ENCODE results near the gene CAMSAP1. TPM values are rescaled to one million over a fixed set of nuclear protein-coding genes. Genes with fewer than 3 reads are reported as not detected.

CAMSAP1 gene
- total RNA-seq, 1 donor from 2014 or later: 35.5 TPM

DNA sequence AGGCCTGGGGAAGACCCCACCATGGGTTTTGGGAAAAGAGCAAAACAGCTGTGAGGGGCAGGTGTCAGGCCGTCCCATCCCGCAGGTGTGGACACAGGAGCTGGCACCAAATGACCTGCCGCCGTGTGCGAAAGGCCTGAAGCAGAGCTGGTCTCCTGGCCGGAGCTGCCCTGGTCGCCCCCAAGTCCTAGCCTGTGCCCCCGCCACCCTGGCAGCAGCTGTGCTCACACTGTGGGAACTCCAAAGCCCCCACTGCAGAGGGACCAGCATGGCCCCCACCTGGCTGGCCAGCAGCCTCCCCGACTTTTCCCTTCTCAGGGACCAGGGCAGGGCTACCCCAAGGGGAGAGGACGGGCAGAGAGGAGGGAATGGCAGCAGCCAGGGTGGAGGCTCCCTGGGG is 117.0 kb downstream of the CAMSAP1 start:
- Mint-ChIP-seq H3K4me1 (ENCODE audit: low read depth) (no peaks in the 10 kb centered on the region), H3K27me3 (ENCODE audit: low read depth) (peaks cover 3% of the 10 kb centered on the region), H3K4me3 (ENCODE audit: unreplicated experiment) (no peak overlapping the region)

DNA sequence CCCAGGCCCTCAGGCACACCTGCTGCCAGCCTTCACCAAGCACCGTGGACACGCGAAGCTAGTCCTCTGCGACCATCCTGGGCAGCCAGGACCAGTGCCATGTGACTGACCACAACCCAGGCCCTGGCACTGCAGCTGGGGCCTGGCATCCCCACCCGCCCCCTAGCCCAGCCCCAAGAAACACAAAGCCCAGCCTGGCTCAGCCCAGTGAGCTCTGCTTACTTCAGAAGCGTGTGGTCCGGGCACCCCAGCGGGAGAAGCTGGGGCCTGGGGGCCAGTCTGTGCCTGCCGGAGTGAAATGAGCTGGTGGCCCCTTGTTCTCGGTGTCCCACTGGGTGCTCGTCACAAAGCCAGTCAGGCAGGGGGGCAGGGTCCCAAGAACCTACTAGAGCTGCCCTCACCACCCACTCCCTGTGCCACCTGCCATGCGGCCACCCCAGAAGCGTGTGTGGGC is 117.5 kb downstream of the CAMSAP1 start:
- Mint-ChIP-seq H3K36me3 (ENCODE audit: low read depth) (no peaks in the 10 kb centered on the region), H3K27me3 (ENCODE audit: low read depth) (peaks cover 3% of the 10 kb centered on the region), H3K4me1 (ENCODE audit: low read depth) (no peaks in the 10 kb centered on the region), H3K4me3 (ENCODE audit: unreplicated experiment) (no peak overlapping the region), H3K9me3 (ENCODE audit: low read depth) (no peaks in the 10 kb centered on the region), H3K27ac (ENCODE audit: unreplicated experiment) (no peak overlapping the region)
- TF ChIP-seq, protein P1, sequence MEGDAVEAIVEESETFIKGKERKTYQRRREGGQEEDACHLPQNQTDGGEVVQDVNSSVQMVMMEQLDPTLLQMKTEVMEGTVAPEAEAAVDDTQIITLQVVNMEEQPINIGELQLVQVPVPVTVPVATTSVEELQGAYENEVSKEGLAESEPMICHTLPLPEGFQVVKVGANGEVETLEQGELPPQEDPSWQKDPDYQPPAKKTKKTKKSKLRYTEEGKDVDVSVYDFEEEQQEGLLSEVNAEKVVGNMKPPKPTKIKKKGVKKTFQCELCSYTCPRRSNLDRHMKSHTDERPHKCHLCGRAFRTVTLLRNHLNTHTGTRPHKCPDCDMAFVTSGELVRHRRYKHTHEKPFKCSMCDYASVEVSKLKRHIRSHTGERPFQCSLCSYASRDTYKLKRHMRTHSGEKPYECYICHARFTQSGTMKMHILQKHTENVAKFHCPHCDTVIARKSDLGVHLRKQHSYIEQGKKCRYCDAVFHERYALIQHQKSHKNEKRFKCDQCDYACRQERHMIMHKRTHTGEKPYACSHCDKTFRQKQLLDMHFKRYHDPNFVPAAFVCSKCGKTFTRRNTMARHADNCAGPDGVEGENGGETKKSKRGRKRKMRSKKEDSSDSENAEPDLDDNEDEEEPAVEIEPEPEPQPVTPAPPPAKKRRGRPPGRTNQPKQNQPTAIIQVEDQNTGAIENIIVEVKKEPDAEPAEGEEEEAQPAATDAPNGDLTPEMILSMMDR (IDR thresholded peaks at IDR 0.05): no peak
- no peak for DNase-seq (ENCODE audit: low spot score)

More for the DNA sequence above, 117.0 kb downstream of the CAMSAP1 start:
- no peak for DNase-seq (ENCODE audit: low spot score)
- no peaks in the 10 kb centered on the region for H3K9me3 Mint-ChIP-seq (ENCODE audit: low read depth)
- TF ChIP-seq, protein P1 (IDR thresholded peaks at IDR 0.05): no peak
- no peaks in the 10 kb centered on the region for H3K36me3 Mint-ChIP-seq (ENCODE audit: low read depth)
- no peak overlapping the region for H3K27ac Mint-ChIP-seq (ENCODE audit: unreplicated experiment)

DNA sequence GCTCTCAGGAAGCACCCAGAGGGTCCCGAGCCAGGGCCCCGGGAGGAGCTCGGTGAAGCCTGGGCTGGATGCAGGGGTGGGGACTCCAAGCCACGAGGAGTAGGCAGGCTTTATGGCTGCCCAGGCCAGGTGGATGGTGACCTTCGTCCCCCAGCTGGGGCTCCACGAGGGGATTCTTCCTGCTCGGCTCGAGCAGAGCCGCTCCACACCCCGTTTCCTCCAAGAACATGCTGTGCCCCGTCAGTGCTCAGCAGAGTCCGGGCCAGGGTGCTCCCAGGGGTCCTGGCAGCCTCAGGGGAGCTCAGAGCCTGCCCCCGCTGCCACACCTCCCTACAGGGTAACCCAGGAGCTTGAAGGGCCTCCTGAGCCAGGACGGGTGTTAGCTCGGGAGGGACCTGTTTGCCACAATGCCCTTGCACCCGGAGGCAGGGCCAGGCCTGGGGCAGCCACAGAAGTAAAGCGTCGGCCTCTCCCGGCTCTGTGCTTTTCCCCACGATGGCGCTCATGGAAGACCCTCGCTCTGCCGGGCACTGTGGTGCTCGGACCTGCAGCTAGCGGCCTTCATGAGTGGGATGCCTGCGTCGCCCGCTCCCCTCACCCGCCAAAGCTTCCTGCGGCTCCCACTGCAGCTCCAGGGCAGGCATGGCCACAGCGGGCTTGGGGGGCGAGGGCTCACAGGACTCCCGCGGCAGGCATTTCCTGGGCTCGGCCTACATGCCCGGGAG is 118.6 kb downstream of the CAMSAP1 start:
- Mint-ChIP-seq H3K36me3 (ENCODE audit: low read depth) (no peaks in the 10 kb centered on the region), H3K9me3 (ENCODE audit: low read depth) (no peaks in the 10 kb centered on the region), H3K4me1 (ENCODE audit: low read depth) (no peaks in the 10 kb centered on the region), H3K4me3 (ENCODE audit: unreplicated experiment) (no peak overlapping the region), H3K27ac (ENCODE audit: unreplicated experiment) (no peak overlapping the region), H3K27me3 (ENCODE audit: low read depth) (peaks cover 3% of the 10 kb centered on the region)
- DNase-seq (ENCODE audit: low spot score): no peak
- TF ChIP-seq, protein P1 (IDR thresholded peaks at IDR 0.05): no peak

DNA sequence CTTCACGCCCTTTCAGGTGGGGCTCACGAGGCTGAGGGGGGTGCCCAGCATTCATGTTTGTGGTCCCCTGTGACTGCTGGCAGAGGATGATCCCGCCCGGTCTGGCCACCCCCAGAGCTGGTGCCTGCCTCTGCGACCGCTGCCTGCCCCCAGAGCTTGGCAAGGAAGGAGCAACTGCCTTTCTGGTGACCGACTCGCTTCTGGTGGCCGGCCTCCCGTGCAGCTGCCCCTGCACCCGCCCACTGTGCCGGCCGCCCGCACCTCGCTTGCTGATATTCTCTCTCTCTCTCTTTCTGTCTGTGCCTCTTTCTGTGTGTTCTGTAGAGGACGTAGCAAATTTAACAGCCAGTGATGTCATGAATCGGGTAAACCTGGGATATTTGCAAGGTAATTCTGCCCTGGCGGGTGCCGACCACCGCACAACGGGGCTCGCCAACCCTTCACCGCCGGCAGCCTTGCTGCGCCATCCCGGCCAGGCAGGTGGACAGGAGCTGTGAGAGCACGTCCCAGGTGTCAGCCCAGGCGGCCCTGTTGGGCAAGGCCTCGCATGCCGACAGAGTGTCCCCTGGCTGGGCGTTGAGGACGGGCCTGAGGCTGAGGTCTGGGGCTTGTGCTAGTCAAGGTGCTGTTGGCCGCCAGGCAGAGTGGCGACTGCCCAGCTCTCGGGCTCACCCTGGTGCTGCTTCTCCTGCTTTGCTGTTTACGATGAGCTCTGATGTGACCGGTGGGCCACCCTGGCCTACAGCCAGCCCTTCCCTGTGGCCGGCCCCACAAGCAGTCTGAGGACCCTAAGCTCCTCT is 119.4 kb downstream of the CAMSAP1 start:
- TF ChIP-seq, protein P1 (IDR thresholded peaks at IDR 0.05): no peak
- H3K27ac Mint-ChIP-seq (ENCODE audit: unreplicated experiment): no peak overlapping the region
- H3K27me3 Mint-ChIP-seq (ENCODE audit: low read depth): peaks cover 5% of the 10 kb centered on the region
- no peaks in the 10 kb centered on the region for H3K4me1 Mint-ChIP-seq (ENCODE audit: low read depth)
- H3K9me3 Mint-ChIP-seq (ENCODE audit: low read depth): no peaks in the 10 kb centered on the region
- no peaks in the 10 kb centered on the region for H3K36me3 Mint-ChIP-seq (ENCODE audit: low read depth)
- no peak for DNase-seq (ENCODE audit: low spot score)
- H3K4me3 Mint-ChIP-seq (ENCODE audit: unreplicated experiment): no peak overlapping the region

DNA sequence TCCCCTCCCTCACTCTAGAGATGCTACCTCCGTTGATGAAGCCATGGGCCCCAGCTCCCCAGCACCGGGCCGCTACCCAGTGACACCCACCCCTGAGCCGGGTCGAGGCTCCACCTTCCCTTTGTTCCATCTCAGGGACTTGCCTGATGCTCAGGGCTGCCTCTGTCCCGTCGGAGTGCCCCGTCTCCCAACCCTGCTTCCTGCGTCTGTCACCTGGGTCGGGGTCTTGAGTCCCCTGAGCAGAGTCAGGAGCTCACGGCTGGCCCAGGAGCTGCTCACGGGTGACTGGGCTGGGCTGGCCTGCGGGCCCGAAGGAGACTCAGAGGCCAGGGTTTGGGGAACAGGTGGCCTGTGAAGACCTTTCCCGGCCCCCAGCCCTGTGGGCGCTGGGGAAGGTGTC is 120.0 kb downstream of the CAMSAP1 start:
- peaks cover 11% of the 10 kb centered on the region for H3K27me3 Mint-ChIP-seq (ENCODE audit: low read depth)
- H3K4me1 Mint-ChIP-seq (ENCODE audit: low read depth): no peaks in the 10 kb centered on the region
- TF ChIP-seq, protein P1 (IDR thresholded peaks at IDR 0.05): no peak
- no peaks in the 10 kb centered on the region for H3K9me3 Mint-ChIP-seq (ENCODE audit: low read depth)
- no peak overlapping the region for H3K27ac Mint-ChIP-seq (ENCODE audit: unreplicated experiment)
- H3K36me3 Mint-ChIP-seq (ENCODE audit: low read depth): no peaks in the 10 kb centered on the region
- no peak overlapping the region for H3K4me3 Mint-ChIP-seq (ENCODE audit: unreplicated experiment)
- no peak for DNase-seq (ENCODE audit: low spot score)
